Activated CD4-positive, CD25-positive, alpha-beta regulatory T cell treated with anti-CD3 and anti-CD28 coated beads, Interleukin-2, amount 50 U/mL, for 24 hours (primary cell): Measurements from ENCODE around the gene MRPS34.

Experiments used
- ATAC-seq, 2 donors: fragments of 150-1000 bp; cut with Tn5 transposase; one replicate each; pipeline ENCODE4 v1.10.0; 2021; ENCODE audit warnings: mild to moderate bottlenecking in 1 of 2, moderate library complexity in 1 of 2

MRPS34 gene

DNA sequence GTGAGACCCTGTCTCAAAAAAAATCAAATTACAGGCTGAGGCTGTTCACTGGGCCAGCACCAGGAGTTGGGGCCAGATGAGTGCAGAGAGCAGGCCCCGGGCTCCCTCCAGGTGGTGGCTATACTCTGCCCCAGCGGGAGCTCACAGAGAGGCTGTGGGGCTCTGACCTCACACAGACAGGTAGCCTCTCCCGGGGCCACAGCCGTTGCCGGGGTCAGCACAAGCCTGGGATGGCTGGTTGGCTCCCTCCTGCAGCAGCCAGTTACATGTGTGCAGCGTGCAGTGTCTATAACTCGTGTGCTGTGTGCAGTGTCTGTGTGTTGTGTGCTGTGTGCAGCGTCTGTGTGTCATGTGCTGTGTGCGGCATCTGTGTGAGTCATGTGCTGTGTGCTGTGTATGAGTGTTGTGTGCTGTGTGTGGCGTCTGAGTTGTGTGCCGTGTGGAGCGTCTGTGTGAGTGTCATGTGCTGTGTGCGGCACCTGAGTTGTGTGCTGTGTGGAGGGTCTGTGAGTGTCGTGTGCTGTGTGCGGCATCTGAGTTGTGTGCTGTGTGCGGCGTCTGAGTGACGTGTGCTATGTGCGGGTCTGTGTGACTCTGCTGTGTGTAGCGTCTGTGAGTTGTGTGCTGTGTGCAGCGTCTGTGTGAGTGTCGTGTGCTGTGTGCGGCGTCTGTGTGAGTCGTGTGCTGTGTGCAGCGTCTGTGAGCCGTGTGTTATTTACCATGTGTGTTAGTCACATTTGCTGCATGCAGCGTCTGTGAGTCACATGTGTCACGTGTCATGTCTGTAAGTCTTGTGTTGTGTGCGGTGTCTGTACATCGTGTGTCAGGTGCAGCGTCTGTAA, 46.1 kb downstream of the MRPS34 start:
- ATAC-seq, result no peak

DNA sequence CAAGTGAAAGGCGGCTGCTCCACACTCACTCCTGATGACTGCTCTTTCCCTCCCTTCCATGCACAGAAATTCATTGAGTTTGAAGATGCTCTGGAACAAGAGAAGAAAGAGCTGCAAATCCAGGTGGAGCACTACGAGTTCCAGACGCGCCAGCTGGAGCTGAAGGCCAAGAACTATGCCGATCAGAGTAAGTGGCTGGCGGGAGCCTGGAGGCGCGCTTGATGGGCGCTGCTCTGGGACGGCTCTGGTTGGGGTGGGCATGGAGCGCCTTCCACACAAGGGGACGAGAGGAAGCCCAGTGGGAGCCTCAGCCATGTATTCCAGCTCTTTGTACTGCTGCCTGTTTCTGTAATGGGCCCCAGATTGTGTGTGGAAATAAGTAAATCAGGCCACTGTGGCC, 48.4 kb downstream of the MRPS34 start:
- no peak for ATAC-seq

- ATAC-seq, result no peak
Measured at GRCh38 chr16:1723450-1724147, 49.3 kb downstream of the MRPS34 start.
